ENCODE results near the gene ASXL3.

The ASXL3 gene

DNA sequence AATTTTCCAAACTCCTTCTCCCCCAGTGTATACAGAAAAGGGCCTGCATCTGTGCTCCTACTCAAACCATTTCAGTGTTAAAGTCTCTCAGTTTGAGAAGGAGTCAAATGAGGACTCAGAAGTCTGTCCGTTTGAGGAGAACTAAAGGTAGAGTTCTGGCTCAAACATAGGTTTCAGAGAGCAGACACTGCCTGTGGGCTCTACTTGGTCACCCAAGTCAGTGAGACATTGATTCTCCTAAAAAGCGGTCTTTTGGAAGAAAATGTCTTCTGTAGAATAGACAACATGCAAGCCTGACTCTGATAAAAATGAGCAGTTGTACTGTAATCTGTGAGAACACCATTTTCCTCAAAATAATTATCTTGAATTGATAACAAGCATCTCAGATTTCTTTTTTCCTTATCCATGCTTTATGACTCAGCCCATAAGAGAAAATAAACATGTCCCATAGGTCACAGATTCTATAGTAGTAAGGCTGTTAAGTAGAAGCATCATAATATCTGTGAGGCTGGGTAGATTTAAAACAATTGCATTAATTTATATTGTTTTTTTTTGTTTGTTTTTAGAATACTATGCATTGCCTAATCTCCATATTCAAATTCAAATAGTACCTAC, 82.8 kb downstream of the ASXL3 start:
- DNase-seq (ENCODE audit: low spot score): no peak

DNA sequence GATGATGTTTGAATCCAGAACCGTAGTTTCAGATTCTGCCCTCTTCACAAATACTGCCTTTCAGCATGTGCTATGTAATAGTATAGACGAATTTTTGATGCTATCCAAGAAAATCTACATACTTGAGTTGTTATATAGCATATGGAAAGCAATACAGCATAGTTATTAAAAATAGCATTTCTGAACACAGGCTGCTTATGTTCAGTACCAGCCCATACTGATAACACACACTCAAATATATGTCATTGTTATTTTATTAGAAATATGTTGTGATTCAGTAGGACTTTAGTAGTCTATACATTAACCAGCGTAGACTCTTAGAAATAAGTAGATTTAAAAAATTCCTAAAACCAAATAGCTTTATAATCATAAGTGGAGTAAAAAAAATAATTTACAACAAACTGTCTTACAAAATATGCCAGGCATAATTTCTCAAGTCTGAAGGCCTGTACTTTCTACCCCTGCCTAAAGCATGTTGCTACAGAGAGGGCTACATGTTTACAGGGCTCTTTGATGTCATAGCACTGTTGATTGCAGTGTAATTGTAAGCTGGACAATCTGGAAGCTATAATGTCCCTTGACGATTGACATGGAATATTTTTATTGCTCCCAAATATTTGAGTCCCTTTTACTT, 86.3 kb downstream of the ASXL3 start:
- DNase-seq (ENCODE audit: low spot score): no peak

DNA sequence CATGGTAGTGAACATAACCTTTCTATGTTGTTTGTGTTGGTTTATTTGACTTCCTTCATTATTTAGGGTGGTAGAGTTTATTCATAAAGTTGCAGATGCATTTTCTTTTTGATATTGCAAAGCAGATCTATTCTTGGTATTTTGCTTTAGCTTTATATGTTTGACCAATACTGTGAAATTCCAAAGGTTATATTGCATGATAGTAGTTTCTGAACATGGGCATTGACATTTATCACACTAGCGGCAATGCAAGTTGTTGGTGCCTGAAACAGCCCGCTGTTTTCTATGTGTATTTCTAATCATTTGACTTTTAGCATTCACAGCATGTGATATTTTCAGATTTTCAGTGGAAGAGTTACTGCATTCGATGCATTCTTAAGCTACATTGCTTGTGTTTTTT, 87.2 kb downstream of the ASXL3 start:
- no peak for DNase-seq (ENCODE audit: low spot score)

DNA sequence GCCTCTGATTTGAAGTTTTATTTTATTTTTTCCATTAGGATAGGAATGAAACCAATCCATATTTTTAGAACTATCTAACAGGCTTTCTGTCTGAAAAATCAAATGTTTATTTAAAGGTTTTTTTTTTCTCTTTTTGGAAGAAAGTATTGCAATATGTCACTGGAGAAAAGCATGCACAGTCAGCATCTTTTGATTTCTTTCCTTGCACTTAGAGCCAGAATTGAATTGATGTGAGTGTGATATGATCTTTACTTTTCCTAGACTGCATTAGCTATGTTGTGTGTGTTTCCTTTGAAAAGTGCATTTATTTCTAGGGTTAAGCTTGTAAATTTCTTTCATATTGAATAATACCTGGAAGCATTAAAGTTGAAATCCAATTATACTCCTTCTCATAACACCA, 87.6 kb downstream of the ASXL3 start:
- DNase-seq (ENCODE audit: low spot score): no peak

DNA sequence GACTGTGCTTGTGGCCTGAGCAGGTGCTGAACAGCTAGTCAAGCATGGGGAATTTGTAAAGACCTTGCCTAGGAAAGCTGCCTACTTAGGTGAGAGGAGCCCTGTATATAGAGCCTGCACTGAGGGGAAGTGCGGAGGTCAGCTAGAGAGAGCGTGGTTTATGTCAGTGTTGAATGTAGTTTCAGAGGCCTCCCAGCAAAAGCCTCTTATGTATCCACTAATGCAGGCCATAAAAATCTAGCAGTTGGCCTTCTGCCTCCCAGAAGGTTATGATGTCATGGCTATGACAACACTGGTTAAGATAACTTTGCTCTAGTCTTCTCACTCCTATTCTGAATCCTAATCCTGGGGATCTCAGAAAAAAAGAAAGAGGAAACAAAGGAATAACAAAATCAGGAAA, 88.9 kb downstream of the ASXL3 start:
- no peak for DNase-seq (ENCODE audit: low spot score)

DNA sequence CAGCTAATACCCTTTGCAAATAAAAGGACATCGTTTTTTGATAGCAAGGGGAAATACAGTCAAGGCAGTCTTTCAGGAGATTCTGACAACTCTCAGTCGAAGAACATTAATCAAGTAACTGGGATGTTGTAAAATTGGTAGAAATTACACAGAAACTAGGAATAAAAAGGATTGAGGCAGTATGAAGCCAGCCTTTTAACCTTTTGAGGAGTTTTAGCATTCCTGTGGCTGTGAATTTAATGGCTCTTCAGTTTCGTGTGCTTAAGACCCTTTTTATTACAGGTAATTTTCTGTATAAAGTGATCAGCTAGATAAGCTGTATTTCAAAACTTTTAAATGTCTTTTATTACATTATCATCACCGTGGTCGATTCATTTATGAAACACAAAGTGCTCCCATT, 91.6 kb downstream of the ASXL3 start:
- DNase-seq (ENCODE audit: low spot score): no peak

DNA sequence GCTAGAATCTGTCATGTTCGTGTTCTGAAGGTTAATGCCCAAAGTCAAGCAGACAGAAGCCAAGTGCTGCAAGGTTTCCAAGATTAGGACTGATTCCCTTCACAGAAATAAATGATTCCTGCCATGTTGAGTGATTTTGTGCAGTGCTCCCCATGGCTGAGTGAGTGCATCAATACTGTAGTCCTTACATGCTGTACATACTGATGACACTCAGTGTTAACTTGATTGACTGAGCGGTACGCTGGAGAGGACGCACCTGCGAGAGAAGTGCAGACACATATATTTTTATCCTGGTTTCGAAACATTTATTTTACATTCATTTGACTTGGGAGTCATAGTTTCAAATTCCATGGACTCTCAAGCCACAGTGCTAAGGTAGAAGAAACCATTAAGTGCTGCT, 92.0 kb downstream of the ASXL3 start:
- no peak for DNase-seq (ENCODE audit: low spot score)

DNA sequence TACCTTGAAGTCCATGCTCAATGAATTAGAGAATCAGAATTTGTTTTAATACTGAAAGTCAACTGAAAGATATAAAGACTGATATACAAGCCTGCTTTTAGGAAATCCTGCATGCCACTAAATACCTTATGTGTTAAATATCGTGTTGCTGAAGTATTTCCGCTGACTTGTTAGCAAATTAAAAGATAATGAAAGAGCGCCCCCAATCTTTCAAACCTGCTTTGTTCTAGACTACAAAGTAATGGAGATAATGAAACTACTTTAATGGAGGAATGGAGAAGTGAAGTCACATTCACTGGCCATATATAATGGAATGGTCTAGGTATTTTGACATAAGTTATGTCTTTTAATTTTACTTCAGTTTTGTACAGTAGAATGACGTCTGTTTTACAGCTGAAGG, 95.7 kb downstream of the ASXL3 start:
- no peak for DNase-seq (ENCODE audit: low spot score)

DNA sequence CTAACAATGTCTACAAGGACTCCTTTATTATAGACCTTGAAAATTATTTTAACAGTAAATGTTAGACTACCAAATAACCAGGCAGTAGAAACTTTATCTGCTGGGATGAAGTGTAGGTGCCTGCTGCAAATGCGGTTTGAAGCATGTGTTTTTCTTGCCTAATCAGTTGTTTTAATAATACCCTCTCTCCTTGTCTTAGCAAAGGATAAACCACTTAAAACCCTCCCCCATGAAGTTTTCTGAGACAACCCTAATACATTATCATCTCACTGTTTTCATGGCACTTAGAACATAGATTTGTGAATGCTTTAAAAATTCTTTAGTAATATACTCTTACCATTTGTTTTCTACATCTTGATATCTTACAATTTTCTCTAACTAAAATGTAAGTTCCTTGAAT, 98.6 kb downstream of the ASXL3 start:
- no peak for DNase-seq (ENCODE audit: low spot score)

DNA sequence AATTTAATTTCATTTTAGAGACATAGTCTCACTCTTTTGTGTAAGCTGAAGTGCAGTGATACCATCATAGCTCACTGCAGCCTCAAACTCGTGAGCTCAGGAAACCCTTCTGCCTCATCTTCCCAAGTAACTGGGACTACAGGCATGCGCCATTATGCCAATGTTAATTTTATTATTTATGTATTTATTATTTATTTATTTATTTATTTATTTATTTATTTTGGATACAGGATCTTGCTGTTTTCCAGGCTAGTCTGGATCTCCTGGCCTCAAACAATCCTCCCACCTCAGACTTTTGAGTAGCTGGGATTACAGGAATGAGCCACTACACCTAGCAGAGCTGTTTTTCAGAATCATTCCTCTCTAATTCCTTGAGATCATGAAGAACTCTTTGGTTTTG, 99.9 kb downstream of the ASXL3 start:
- DNase-seq (ENCODE audit: low spot score): no peak

DNA sequence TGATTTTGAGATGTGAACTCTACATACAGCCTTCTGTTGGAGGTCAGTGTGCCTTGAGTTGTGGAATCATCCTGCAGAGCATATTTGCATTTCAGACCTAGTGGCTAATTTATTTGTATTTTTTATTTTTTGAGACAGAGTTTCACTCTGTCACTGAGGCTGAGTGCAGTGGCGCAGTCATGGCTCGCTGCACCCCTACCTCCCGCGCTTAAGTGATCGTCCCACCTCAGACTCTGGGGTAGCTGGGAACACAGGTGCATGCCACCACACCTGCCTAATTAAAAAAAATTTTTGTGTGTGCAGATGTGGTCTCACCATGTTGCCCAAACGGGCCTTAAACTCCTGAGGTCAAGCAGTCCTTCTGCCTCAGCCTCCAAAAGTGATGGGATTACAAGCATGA, 104.4 kb downstream of the ASXL3 start:
- DNase-seq (ENCODE audit: low spot score): no peak

DNA sequence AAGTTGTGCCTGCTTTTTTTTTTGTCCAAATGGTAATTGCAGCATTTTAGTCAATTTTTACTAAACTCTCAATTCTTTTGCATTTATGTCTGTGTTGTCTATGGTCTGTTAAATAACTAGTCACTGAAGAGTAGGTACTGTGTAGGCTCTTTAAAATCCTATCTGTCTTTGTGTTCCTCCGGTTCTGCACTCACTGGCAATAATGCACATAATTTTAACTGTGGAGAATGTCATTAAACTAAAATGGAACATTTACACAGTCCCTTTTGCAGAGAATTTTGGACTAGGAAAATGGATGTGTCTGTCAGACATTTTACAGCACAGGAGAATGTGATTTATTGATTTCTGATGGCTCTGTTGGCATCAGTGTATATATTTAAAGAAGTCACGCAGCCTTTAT, 116.6 kb downstream of the ASXL3 start:
- DNase-seq (ENCODE audit: low spot score): no peak

DNA sequence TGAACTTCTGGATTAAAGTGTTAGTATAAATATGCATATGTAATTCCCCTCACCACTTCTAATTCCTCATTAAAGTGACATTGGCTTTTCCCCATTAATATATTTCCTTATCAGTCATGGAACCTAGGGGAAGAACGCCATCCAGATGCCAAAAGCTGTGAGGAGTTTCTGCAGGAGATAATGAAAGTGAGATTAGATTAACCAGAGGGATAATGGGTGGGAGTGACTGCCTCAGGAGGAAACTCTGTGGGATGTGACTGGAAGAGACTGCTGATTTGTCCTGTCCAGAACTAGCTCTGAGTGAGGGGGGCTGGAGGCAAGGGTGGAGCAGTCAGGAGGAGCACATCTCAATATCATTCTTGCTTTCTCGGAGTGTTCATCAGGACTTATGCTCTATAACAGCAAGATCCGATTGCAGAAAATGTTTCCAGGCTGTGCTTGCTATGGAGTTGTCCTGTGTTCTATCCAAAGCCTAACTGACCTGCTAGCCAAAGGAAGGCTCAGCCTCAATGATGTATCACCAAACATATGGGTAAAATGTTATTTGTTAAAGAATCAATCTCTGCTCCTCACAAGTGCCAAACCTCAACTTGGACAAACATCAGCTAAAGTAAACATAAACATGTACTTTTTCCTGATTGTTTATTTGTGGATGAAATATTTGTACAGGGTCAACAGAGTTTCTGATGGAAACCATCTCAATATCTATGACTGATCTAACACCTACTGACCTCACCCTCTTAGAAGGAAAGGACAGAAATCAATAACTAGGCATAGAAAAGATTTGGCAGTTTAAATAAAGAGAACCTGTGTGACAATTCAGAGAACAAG, 118.5 kb downstream of the ASXL3 start:
- no peak for DNase-seq (ENCODE audit: low spot score)

DNA sequence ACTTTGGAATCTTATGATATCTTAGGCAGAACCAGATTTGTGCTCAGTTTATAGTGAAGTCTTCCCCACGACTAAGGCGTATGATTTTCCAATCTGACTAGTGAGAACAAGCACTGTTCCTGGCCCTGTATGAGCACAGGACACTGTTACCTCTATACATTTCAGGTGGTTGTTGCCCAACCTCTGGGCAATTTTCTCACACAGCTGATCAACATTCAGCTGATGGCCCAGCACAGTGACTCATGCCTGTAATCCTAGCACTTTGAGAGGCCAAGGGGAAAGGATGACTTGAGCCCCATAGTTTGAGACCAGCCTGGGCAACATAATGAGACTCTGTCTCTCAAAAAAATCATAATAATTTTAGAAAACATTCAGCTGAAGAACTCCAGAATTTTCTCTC, 119.5 kb downstream of the ASXL3 start:
- no peak for DNase-seq (ENCODE audit: low spot score)

DNA sequence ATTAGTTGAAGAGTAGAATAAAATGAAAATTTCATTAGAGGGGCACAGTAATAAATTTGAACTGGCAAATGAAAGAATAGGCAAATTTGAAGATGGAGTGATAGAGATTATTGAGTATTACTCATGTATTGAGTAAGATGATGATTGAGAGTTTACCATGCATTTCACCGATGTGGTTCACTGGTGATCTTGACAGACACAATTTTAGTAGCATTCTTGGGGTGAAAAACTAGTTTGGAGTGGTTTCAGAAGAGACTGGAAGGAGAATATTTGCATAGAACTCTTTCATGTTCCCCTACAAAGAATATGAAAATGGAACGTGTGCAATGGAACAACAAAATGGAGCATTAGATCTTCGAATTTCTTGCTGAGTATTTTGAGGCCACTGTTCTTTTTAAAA, 121.4 kb downstream of the ASXL3 start:
- no peak for DNase-seq (ENCODE audit: low spot score)

DNA sequence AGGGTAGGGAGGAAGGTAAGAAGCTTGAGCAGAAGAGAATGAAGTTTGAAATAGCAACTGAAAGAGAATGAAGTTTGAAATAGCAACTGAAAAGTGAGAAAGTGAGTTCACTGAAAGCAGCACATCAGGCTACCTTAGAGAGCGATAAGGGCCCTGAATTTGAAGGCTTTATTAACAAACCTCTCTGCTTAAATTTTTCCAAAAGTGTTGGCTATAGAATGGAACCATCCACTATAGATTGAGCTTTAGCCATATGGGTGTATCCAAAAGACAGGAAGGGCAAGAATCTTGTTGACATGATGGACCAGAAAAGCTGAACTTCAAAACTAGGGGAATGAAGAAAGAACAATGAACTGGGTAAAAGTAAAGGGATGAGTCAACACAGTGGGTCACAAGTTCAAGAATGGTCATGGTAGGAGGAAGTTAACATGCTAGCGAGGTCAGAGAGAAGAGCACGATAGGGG, 122.5 kb downstream of the ASXL3 start:
- no peak for DNase-seq (ENCODE audit: low spot score)

DNA sequence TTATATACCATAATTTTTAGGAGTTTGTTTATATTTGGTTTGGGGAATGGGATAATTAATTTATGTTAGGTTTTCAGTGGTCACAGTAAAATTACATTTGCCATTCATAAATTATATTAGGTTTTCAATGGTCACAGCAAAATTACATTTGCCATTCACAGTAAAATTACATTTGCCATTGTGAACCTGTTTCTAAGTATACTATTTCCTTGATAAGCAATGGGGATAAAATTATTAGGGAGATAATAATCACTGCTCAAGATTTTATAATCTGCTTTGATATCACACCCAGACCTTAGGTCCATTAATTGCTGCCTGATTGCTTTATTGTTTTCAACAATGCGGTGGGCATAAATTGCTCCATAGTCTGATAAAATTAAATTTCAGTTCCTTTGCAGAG, 124.6 kb downstream of the ASXL3 start:
- DNase-seq (ENCODE audit: low spot score): no peak

DNA sequence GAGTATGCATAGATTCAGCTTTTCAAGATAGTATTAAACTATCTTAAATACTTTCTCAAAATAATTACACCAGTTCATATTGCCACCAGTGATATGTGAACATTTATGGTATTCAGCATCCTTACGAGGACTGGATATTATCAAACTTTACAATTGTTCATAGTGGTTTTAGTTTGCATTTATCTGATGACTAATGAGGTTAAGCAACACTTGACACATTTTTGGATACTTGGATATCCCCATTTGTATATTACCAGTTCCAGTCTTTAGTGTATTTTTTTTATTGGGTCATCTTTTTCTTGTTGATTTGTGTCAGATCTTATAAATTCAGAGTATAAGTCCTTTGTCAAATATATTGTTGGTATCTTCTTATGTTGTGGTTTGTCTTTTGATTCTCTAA, 128.4 kb downstream of the ASXL3 start:
- DNase-seq (ENCODE audit: low spot score): no peak

DNA sequence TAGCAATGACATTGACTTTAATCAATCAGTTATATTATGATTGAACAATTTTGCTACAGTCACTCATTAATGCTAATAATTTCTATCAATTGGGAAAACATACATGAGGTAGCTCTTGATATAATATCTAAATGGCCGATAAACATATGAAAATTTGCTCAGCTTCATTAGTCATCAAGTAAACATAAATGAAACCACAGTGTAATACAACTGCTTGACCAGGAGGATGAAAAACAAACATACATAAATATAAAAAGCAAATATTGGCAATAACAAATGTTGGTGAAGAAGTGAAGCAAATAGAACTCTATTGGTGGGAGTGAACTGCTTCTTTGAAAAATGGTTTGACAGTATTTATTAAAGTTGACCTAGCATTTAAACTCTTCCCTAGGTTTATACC, 130.9 kb downstream of the ASXL3 start:
- DNase-seq (ENCODE audit: low spot score): no peak

DNA sequence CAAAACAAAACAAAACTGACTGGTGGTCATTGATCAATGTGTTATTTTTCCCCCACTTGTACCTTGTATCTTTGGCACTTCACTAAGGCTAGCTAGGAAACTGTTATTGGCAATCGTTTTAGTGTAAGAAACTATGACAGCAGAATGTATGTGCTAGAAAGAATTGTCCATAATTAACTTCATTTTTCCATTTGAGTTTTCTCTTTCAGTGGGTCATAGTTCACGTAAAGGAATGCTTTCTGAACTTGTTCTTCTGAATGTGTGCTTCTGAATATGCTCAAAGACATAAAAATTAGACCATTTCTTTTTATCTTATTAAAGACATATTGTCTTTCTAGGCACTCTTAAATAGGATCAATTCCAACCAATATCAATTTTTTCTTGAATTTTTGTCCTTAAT, 132.2 kb downstream of the ASXL3 start:
- no peak for DNase-seq (ENCODE audit: low spot score)

DNA sequence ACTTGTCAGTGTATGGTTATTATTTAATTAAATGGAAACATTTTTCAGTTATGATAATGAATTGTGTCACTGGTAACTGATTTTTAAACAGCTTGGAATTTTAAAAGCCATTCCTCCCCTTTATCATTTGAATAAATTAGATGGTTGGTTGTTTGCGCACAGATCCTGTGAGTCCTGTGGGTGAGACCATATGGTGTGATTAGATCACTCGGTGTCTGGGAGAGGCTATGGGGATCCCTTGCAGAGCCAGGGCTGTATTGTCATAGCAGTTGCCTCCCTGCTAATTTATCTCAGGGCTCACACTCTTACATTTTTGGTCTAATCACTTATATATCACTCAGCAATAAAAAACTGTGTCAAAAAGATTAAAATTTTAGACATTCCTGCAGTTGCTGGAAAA, 133.5 kb downstream of the ASXL3 start:
- DNase-seq (ENCODE audit: low spot score): no peak

DNA sequence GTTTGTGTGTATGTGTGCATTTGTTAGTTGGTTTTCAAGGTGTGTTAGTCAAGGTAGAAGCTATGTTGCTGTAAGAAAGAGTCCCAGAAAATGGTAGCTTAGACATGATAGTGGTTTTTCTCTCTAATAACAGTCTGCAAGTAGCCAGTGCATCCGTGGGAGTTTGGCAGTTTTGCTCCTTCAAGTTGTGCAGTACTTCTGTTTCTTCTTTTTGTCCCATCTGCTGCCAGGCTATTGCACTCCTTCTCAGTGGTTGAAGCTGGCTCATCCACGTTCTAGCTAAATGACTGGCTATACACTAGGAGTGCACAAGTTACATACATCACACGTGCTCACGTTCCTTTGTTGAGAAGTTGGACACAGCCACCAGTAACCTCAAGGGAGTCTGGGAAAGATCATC, 134.7 kb downstream of the ASXL3 start:
- no peak for DNase-seq (ENCODE audit: low spot score)

DNA sequence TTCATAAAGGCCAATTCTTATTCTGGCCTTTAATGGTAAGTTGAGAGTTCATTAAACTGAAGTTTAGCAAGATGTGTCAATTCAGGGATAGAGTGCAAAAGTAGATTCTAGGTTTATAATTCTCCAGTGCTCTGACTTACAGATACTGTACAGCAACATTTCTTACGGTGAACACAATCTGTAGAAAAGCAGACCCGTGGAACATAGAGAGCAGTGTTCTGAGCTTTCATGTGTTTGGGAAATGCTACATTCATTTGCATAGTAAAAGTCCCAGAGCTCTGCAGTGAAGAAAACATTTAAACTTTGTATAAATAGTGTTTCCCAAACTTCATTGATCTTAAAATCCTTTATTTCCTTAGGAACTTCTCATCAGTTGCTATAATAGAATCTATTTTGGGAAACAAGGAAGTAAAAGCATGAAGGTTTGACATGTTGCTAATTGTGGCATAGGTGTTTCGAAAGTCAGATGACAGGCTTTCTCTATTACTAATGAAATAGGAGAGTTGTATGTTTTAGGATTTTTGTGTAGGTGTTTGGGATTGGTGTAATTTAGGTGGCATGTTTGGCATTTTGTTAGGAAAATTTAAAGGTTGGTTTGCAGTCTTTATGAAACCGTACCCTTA, 138.2 kb downstream of the ASXL3 start:
- no peak for DNase-seq (ENCODE audit: low spot score)
